ENCODE measurements around the gene TMEM158.

- TF ChIP-seq CTCF (IDR thresholded peaks at IDR 0.05; ENCODE audit: low read depth, low read length) (no peak), POLR2A (IDR thresholded peaks at IDR 0.05; ENCODE audit: extremely low read depth, insufficient read length) (no peak), MYC (IDR thresholded peaks at IDR 0.05; ENCODE audit: low read depth, low read length) (no peak), MAX (IDR thresholded peaks at IDR 0.05; ENCODE audit: low read depth, low read length) (no peak)
These were observed 42.2 kb downstream of the TMEM158 start for GRCh38 chr3:45183872-45184262.
